ENCODE data around the gene EIF4A3.
"Not testable (repeated sequence)": the region's sequence is repeated elsewhere in the genome, so short reads cannot be mapped to it uniquely, and the experiment has no call there.

The EIF4A3 gene

DNA sequence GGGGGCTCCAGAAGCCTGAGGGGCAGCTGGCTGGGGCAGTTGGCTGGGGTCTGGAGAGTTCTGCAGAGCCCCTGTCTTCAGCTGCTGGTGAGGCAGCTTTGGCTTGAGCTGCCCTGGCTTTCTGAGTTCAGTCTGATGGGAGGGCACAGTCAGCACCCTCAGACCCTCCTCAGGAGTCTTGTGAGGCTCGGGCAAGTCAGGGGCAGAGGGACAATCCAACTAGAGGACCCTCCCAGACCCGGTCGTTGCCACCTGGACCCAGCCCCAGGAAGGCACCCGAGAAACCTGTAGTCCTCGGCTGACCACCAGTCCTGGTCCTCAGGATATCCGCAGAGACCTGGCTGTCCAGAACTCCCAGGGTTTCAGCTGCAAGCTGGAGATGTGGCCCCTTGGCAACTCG, 24.8 kb upstream of the EIF4A3 start:
- no peak for DNase-seq

DNA sequence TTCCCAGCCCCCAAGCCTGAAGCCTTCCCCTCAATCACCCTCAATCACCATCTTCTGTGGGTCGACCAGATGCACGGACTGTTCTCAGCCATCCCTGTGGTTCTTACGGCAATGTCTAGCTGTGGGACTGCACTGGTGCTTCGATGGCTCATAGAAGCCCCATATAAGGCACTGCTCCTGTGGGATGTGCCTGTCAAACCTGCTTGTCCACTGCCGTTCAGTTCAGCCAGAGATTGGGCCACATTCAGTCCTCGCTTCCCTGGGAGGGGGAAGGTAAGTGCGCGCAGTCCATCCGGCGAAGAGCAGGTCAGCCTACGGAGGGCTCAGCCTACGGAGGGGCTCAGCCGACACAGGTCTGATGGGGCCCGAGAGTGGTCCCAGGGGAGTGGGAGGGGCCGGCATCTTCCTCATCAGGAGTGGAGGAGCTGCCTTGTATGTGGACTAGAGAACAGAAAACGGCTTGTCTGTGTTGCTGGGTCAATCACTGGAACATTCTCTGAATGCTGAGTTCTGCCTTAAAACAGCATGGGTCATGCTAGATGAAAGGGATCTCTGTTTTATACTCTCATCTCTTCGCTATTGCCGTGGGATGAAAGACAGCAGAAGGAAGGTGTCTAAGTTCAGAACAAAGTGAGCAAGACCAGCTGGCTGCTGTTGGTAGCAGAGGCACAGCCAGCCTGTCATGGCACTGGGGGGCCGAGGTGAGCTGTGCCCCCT, 23.0 kb upstream of the EIF4A3 start, which contains the start of gene CARD14:
Gene CARD14 (plus strand): TSS at position 247 of the 717 bp plus-strand sequence. CDS start 11,409 bp downstream, outside the sequence.
- DNase-seq = no peak

DNA sequence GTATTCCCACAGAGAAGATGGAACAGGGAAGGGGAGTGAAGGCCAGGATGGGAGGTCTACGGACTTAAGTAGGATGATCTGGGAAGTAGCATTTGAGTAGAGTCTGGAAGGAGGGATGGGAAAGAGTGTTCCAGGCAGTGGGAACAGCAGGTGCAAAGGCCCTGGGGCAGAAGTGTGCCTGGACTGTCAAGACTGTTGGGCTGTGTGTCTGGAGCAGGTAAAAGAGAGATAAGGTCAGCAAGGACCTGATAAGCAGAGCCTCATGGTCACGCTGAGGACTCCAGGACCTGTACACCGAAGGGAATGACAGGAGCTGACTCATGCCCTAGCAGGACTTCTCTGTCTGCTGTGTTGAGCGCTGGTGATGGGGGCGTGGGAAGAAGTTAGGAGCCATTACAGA, 22.2 kb upstream of the EIF4A3 start:
- DNase-seq = no peak

DNA sequence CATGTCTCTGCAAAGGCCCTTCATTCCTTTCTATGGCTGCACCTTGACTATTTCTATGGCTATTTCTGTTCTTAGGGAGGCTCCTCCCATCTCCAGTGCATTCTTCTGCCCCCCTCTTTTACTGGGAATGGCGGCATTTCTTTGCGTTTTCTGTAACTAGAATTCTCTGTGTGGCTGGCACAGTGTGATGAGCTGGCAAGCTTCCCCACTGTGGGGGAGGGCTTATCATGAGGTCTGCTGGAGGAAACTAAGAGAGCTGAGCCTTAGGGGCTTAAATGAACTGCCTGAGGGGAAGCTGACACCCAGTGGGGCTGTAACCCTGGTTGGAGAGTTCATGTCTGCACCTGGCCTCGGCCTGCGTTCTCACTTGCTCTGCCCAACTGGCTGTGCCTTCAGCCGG, 21.4 kb upstream of the EIF4A3 start:
- DNase-seq = no peak

DNA sequence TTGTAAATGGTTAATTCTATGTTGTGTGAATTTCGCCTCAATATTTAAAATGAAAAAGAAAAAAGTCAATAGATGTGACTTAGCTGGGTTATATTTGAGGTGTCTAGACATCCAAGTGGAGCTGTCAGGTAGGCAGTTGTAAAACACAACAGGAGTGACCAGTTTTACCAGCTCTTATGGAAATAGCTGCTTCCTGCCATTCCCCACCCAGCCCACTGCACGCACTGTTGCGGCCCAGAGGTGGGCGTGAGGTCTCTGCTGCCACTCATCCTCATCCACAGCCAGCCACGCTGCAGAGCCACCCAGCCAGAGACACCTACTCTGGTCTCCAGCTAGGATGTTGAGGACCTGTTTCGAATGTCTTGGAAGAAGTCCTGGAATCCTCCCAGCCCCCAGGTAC, 19.5 kb upstream of the EIF4A3 start:
- DNase-seq = no peak

DNA sequence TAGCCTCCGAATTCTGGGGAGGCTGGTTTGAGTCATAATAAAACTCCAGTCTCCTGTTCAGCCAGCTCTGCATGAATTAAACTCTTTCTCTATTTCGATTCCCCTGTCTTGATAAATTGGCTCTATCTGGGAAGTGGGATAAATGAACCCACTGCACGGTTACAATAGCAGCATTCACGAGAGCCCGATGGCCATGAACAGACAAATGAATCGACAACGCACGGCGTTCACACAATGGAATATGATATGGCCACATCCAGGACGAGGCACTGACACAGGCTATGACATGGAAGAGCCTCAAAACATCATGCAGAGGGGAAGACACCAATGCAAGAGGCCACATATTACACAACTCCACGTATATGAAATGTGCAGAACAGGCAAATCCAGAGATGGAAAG, 17.3 kb upstream of the EIF4A3 start:
- no peak for DNase-seq

DNA sequence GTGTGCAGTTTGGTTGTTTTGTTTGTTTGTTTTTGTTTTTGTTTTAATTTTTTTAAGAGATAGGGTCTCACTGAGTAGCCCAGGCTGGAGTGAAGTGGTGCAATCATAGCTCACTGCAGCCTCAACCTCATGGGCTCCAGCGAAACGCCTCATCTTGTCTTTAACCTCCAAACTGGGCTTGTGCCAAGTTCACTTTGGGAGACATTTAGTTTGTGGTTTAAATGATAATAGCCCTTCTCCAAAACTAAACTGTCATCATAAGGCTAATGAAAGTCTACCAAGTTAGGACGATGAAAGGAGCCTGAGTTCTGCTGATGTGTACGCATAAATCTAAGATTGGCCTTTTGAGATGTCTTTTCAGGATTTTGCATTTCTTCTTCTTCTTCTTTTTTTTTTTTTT, 16.4 kb upstream of the EIF4A3 start:
- DNase-seq = no peak

DNA sequence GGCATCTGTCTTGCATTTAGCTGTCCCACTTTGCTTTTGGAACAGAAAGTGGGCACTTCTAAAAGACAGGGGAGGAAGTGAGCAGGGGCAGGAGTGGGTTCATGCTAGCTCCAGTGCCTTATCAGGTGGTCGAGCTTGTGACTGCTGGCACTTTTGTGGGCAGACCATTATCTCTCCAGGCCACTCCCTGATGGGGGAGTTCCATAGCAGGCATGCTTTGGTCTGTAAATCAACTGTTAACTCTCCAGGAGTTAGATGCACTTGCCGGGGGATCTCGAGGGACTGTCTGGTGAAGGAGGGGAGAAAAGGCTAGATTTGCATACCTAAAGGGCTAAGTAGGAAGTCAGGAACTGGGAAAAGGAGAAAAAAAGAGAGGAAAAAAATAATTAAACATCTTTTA, 13.6 kb upstream of the EIF4A3 start:
- DNase-seq = no peak

DNA sequence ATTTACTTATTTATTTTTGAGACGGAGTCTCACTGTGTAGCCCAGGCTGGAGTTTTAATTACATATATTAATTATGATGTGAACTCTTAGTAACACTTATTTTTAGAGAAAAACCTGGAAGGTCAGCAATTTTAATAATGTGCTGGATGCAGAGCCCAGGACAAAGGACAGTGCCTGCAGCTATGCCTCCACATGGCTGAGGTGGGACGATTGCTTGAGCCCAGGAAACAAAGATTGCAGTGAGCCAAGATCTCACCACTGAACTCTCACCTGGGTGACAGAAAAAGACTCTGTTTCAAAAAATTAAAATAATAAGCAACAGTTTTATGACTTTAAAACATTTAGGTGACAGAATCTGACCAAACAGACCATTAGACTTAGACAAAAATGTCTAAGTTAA, 11.9 kb upstream of the EIF4A3 start:
- DNase-seq = no peak

DNA sequence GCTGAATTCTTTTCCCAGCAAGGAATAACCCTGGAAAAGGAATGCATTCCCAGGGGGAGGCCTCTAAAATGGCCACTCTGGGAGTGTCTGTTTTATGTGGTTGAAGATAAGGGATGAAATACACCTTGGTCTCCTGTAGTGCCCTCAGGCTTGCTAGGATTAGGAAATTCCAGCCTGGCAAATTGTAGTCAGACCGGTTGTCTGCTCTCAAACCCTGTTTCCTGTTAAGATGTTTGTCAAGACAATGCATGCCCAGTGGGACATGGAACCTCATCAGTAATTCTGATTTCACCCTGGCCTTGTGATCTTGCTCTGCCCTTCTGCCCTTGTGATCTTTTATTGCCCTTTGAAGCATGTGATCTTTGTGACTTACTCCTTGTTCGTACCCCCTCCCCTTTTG, 8.7 kb upstream of the EIF4A3 start:
- not testable (repeated sequence) for DNase-seq

DNA sequence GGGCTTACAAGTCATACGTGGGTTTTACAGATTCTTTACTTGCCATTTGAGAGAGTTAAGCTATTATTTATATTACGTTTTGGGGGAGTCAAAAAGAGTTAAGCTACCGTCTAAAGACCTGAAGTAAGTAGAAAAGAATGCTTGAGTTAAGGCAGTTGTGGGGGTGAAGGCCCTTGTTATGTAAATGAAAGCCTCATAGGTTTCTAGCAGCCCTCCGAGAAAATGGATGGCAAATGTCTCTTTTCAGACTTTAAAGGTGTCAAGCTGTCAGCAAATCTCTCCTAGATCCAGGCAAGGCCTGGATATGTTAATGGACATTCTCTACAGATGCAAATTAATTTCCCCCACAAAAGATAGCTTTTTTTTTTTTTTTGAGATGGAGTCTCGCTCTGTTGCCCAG, 7.2 kb upstream of the EIF4A3 start:
- no peak for DNase-seq

DNA sequence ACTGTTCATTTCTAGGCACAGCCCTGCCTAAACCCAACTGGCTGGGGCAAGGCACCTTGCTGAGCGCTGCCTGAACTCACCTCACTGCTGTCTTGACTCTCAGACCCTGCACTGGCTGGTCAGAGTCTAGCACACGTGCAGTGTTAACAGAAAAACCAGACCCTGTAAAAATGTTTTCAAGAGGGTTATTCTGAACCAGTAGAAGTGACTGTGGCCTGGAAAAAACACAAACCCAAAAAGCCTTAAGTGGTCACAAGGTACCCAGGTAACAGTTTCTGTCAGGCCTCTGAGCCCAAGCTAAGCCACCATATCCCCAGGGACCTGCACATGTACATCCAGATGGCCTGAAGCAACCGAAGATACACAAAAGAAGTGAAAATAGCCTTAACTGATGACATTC, 6.1 kb upstream of the EIF4A3 start:
- no peak for DNase-seq

DNA sequence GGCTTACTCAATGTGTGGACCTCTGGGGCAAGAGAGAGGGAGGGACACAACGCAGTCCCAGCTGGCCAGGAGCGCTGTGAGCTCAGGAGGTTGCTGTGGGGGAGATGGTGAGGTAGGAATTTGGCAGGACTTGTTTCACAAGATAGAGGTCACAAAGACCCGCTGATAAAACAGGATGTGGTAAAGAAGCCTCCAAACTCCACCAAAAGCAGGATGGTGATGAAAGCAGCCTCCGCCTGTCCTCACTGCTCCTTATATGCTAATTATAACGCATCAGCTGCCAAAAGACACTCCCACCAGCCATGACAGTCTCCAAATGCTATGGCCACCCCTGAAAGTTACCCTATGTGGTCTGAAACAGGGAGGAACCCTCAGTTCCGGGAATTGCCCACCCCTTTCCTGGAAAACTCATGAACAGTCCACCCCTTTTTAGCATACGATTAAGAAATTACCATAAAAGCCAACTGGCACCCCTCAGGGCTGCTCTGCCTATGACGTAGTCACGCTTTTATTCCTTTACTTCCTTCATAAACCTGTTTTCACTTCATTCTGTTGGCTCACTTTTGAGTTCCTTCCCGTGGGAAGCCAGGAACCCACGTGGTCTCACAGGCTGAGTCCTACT, 5.3 kb upstream of the EIF4A3 start:
- no peak for DNase-seq

DNA sequence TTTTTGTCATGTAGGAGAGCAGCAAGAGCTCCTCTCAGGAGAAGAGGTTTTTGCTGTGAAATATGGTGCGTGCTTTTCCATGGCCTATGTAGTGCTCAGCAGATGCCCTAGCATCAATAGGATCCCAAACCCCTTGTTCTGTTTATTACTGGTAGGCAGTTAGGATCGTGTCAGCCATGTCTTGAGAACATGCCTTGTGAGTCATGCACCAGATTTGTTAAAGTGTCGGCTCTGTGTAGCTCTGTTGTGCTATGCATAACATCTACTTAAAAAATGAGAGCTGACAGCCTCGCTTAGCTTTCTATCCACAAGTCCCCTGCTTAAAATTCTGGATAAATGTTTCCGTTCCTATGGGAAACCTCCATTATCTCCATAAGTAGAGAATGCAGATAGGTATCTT, 4.4 kb upstream of the EIF4A3 start:
- DNase-seq = no peak

DNA sequence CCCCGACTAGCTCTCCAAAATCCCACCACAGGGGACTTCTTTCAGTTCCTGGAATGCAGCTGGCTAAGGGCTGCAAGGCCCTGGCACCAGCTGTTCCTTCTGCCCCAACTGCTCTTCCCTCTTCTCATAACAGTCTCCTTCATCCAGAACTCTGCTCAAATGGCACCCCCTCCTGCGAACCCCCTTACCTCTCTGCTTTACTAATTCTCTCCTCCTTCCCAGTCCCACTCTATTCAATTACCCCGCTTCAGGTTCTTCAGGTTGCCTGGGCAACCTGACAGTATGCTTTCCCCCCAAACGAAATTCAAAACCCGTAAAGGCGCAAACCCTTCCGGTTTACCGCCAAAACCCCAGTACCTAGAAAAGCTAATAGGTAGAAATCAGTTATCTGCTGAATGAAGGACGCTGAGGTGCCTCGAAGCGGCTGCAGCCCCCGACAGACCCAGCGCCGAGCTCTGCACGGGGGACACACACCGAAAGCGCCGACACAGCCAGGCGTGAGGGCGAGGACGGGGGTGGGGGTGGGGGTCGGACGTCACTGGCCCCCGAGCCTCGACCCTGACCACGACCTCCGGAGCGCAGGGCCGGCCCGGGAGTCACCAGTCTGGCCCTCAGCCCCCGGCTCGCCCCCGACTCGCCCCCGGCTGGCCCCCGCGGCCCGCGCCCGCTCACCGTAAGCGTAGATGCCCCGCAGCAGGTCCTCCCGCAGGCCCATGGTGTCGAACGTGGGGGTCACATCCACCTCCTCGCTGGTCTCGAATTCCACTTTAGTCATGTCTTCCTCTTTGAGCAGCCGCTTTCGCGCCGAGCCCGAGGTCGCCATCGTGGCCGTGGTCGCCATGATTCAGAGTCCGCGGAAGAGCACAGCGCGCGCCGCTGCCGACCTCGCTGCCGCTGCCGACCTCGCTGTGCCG, 550 bp downstream of the EIF4A3 start:
- DNase-seq = no peak

DNA sequence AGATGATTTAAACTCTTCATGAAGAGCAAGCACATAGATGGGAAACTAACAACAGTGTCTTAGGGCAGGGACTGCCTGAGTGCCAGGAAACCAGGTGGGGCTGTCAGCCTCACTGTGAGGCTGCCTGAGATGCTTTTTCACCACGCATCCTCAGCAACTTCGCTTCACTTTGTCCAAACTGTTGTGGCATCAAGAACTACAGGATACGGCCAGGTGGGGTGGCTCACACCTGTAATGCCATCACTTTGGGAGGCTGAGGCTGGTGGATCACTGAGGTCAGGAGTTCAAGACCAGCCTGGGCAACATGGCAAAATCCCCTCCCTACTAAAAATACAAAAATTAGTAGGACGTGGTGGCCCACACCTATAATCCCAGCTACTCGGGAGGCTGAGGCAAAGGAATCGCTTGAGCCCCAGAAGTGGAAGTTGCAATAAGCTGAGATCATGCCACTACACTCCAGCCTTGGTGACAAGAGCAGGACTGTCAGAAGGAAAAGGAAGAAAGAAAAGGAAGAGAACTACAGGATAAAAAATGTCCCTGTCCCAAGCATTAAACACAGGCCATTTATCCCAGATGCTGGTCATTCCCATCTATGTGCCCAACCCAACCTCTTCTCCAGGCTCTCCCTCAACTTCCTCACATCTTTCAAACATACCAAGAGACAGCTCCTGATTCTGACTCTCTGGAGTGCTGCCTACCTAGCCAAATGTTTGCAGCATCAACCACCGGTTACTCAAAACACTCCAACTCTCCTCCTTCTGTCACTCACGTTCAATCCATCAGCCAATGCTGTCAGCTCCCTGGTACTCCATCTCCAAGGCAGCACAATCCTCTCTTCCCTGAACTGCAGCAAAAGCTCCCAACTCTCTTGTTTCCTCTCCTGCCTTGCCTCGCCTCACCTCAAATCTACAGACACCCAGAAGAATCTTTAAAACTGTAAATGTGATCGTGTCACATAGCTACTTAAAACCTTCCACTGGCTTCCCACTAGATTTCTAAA, 1.6 kb downstream of the EIF4A3 start:
- no peak for DNase-seq

DNA sequence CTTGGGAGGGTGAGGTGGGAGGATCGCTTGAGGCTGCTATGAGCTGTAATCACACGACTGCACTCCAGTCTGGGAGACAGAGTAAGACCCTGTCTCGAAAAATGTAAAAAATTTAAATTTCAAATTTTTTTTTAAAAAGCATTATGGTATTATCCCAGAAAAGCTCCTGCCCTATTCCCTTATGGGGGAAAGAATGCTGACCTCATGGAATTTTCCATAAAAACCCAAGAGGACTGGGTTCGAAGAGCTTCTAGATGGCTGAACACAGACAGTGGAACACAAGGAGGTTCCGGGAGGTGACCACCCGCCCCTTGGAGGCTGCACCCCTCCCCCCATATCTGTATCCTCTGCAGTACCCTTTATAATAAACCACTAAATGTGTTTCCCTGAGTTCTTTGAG, 4.0 kb downstream of the EIF4A3 start:
- DNase-seq = no peak

DNA sequence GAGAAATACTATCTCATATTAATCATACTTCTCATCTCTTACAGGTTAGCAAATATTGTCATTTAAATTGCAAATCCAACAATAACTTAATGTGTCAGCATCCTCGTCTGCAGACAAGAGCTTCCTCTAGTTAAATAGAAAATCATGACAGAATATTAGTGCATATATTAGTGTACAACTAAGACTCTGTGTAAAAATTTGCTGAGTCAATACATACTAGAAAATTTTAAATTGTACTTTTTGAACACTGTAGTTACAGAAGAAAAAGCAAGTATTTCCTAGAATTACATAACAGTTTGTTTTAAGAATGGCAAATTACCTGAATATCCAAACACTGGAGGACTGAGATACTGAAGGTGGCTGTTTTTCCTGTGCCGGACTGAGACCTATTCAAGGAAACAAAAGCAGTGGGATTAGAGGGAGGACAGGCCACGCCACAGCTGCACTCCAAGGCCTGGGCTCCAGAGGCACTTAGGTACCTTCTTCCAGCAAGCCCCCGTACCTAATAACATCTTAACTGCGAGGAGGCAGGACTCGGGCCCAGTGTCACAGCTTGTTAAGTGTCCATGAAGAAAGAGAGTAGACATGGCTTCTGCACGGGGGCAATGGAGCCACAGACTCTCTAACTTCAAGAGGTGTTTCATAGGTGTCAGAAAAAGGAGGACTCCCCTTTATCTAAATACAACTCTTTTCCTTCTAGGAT, 5.3 kb downstream of the EIF4A3 start:
- DNase-seq = no peak

DNA sequence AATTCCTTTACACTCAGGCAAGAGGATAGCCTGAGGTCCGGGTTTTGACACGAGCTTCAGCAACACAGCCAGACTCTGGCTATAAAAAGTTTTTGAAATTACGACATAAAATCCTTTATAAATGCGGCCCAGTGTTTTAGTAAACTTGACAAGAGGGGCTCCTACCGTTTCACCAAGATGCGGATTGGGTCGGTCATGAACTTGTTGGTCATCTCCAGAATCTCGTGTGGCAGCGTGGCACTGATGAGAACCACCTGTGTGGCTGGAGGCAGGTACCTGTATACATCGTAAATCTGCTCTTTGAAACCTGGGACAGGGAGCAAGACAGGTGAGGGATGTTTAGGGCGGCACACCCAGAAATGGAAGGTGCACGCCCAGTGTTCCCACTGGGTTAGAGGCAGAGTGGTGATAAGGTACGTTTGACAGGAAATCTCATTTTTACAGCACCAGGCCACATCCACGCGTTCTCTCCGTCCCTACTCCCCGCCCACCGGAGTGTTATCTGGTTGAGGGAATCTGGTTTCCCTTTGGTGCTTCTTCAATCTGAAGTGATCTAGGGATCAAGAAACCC, 8.0 kb downstream of the EIF4A3 start:
- DNase-seq = no peak

DNA sequence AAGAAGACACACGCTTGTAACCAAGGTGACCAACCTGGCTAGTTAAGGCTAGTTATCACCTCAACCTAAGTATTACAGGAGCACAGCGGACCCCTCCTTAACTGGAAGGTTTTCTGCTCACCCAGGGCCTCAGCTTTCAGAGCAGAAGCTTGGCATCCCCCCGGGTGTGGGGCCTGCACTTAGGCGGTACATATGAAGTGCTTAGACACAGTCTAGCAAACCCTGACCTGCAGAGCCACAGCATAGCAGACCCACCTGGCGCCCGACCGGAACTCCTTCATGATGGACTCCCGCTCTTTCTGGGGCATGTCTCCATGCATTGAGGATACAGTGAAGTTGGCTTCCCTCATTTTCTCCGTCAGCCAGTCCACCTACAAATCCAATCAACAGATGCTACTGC, 9.8 kb downstream of the EIF4A3 start:
- DNase-seq = no peak

DNA sequence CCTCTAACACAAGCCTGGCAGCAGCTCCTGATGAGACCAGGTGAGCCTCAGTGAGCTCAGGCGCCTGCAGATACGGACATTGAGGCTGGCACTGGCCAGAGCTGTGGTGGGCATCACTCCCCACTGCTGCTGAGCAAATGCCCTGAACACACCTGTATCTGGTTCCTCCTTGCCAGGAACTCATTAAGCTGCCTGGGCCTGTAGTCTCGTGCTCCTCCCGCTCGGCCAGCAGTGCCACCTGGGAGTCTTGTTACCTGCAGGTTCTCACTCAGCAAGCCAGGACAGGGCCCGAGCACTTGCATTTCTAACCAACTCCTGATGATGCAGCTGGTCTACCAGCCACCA, 13.3 kb downstream of the EIF4A3 start:
- no peak for DNase-seq

Data from activated naive CD4-positive, alpha-beta T cell treated with anti-CD3 and anti-CD28 coated beads, Interleukin-2, amount 50 U/mL, for 16 hours (primary cell).